WTC11 (cell line): ENCODE measurements around the gene HNF1B. TPM values are rescaled to one million over a fixed set of nuclear protein-coding genes. Genes with fewer than 3 reads are reported as not detected.

Source experiments
- ATAC-seq: fragments of 200-7000 bp; cut with Tn5 transposase; 2 replicates; pipeline ENCODE4 v1.10.0; 2021; ENCODE audit warnings: mild to moderate bottlenecking, moderate library complexity
- CTCF ChIA-PET: fragments of 300-600 bp; sonication (Branson Sonifier 250); formaldehyde crosslinking; loops from one replicate; lab custom pipeline; 2021; ENCODE audit warnings: antibody characterized with exemption; lab: Charles Lee
- POLR2A ChIA-PET: fragments of 350-600 bp; sonication (Branson Sonifier 250); formaldehyde crosslinking; loops from one replicate; lab custom pipeline; 2021; ENCODE audit warnings: antibody characterized with exemption; lab: Charles Lee
- DNase-seq: peaks from one replicate; pipeline ENCODE4 v3.0.0; 2021; ENCODE audit warnings: low spot score
- H3K27ac Mint-ChIP-seq: 2 replicates; pipeline ENCODE4 v1.8.0; 2021; ENCODE audit warnings: mixed read lengths
- H3K27me3 Mint-ChIP-seq: 2 replicates; pipeline ENCODE4 v1.8.0; 2021; ENCODE audit warnings: low read depth, mild to moderate bottlenecking, moderate library complexity, mixed read lengths
- H3K36me3 Mint-ChIP-seq: 2 replicates; pipeline ENCODE4 v1.8.0; 2021; ENCODE audit warnings: mixed read lengths
- H3K4me1 Mint-ChIP-seq: 2 replicates; pipeline ENCODE4 v1.8.0; 2022; ENCODE audit warnings: mixed read lengths
- H3K4me3 Mint-ChIP-seq: 2 replicates; pipeline ENCODE4 v1.8.0; 2021; ENCODE audit warnings: mild to moderate bottlenecking, moderate library complexity, mixed read lengths
- H3K9me3 Mint-ChIP-seq: 2 replicates; pipeline ENCODE4 v1.8.0; 2021; ENCODE audit warnings: mixed read lengths
- AFF4 ChIP-seq: sonication (generic); formaldehyde crosslinking; IDR thresholded peaks from 2 replicates; pipeline ENCODE4 v1.8.1; 2023; ENCODE audit warnings: mild to moderate bottlenecking, missing genetic modification reagents, borderline replicate concordance
- ARID4B ChIP-seq: sonication (generic); formaldehyde crosslinking; IDR thresholded peaks from 2 replicates; pipeline ENCODE4 v1.8.0; 2023; ENCODE audit warnings: missing genetic modification reagents, mild to moderate bottlenecking, borderline replicate concordance
- ATF1 ChIP-seq: sonication (generic); formaldehyde crosslinking; IDR thresholded peaks from 2 replicates; pipeline ENCODE4 v1.8.1; 2023; ENCODE audit warnings: mild to moderate bottlenecking, moderate library complexity, missing genetic modification reagents
- ELF4 ChIP-seq: sonication (generic); formaldehyde crosslinking; IDR thresholded peaks from 2 replicates; pipeline ENCODE4 v1.8.1; 2022; ENCODE audit warnings: low read depth, mild to moderate bottlenecking, moderate library complexity, missing genetic modification reagents
- GABPB1 ChIP-seq: sonication (generic); formaldehyde crosslinking; IDR thresholded peaks from 2 replicates; pipeline ENCODE4 v1.8.1; 2023; ENCODE audit warnings: mild to moderate bottlenecking, missing genetic modification reagents
- GRHL2 ChIP-seq: fragments of 250-450 bp; sonication (Bioruptor Pico); IDR thresholded peaks from 2 replicates; pipeline ENCODE4 v1.8.0; 2022; ENCODE audit warnings: mild to moderate bottlenecking, moderate library complexity; ENCODE audit not compliant: insufficient replicate concordance, severe bottlenecking
- IRF2 ChIP-seq: sonication (generic); formaldehyde crosslinking; IDR thresholded peaks from 2 replicates; pipeline ENCODE4 v1.8.0; 2022; ENCODE audit warnings: low read depth, missing genetic modification reagents, borderline replicate concordance
- NFATC4 ChIP-seq: fragments of 250-450 bp; sonication (Bioruptor Pico); IDR thresholded peaks from 2 replicates; pipeline ENCODE4 v1.9.0; 2021; ENCODE audit warnings: mild to moderate bottlenecking
- NR2C2 ChIP-seq: sonication (generic); formaldehyde crosslinking; IDR thresholded peaks from 2 replicates; pipeline ENCODE4 v1.8.0; 2022; ENCODE audit warnings: mild to moderate bottlenecking, missing genetic modification reagents
- PRDM15 ChIP-seq: sonication (generic); formaldehyde crosslinking; IDR thresholded peaks from 2 replicates; pipeline ENCODE4 v1.8.0; 2022; ENCODE audit warnings: missing genetic modification reagents
- SMAD3 ChIP-seq: sonication (generic); formaldehyde crosslinking; IDR thresholded peaks from 2 replicates; pipeline ENCODE4 v1.8.0; 2022; ENCODE audit warnings: missing genetic modification reagents, mild to moderate bottlenecking, borderline replicate concordance
- SMAD4 ChIP-seq: sonication (generic); formaldehyde crosslinking; IDR thresholded peaks from 2 replicates; pipeline ENCODE4 v1.8.0; 2022; ENCODE audit warnings: mild to moderate bottlenecking, missing genetic modification reagents
- ZNF396 ChIP-seq: fragments of 250-450 bp; sonication (Bioruptor Pico); IDR thresholded peaks from 2 replicates; pipeline ENCODE4 v1.8.0; 2021; ENCODE audit warnings: mild to moderate bottlenecking, moderate library complexity, borderline replicate concordance
- ZNF416 ChIP-seq: fragments of 250-450 bp; sonication (Bioruptor Pico); IDR thresholded peaks from 2 replicates; pipeline ENCODE4 v1.9.0; 2021; ENCODE audit warnings: mild to moderate bottlenecking, inconsistent platforms
- total RNA-seq: library from RNA; stranded (reverse); gene quantifications from 3 replicates; pipeline ENCODE4 v1.2.3, GENCODE V29; 2021
- TF ChIP-seq, protein P1 (sequence below): sonication (generic); formaldehyde crosslinking; IDR thresholded peaks from 2 replicates; pipeline ENCODE4 v1.8.0; 2022; ENCODE audit warnings: mild to moderate bottlenecking, missing genetic modification reagents
- TF ChIP-seq, protein P2 (sequence below): sonication (generic); formaldehyde crosslinking; IDR thresholded peaks from 2 replicates; pipeline ENCODE4 v1.8.1; 2023; ENCODE audit warnings: mild to moderate bottlenecking, missing genetic modification reagents, moderate library complexity

HNF1B gene
- total RNA-seq, 1 experiment from 2014 or later: 0.26 TPM

GRCh38 chr17:37671824-37672547, 72.9 kb downstream of the HNF1B start:
- no peak overlapping the region for H3K4me3 Mint-ChIP-seq
- ChIA-PET CTCF (no interaction called here), POLR2A (no interaction called here)
- no peak for DNase-seq
- no peaks in the 10 kb centered on the region for H3K27me3 Mint-ChIP-seq
- no peak for ATAC-seq
- H3K9me3 Mint-ChIP-seq: no peaks in the 10 kb centered on the region
- no peaks in the 10 kb centered on the region for H3K36me3 Mint-ChIP-seq
- H3K4me1 Mint-ChIP-seq: 0 out of 2 replicates have a peak, but pooled peaks cover 2% of the 10 kb centered on the region
- no peak overlapping the region for H3K27ac Mint-ChIP-seq
- TF ChIP-seq, protein P1, sequence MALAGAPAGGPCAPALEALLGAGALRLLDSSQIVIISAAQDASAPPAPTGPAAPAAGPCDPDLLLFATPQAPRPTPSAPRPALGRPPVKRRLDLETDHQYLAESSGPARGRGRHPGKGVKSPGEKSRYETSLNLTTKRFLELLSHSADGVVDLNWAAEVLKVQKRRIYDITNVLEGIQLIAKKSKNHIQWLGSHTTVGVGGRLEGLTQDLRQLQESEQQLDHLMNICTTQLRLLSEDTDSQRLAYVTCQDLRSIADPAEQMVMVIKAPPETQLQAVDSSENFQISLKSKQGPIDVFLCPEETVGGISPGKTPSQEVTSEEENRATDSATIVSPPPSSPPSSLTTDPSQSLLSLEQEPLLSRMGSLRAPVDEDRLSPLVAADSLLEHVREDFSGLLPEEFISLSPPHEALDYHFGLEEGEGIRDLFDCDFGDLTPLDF (CRISPR knock-in tag): no peak
- TF ChIP-seq SMAD4 (CRISPR knock-in tag) (no peak), SMAD3 (CRISPR knock-in tag) (no peak), GABPB1 (peak; percentile 46; the same call in 1 of the 2 replicates), ARID4B (CRISPR knock-in tag) (no peak), ZNF396 (CRISPR knock-in tag) (no peak), AFF4 (CRISPR knock-in tag) (no peak)

- no peak overlapping the region for H3K27ac Mint-ChIP-seq
- no peak for ATAC-seq
- 0 out of 2 replicates have a peak, but pooled peaks cover 2% of the 10 kb centered on the region for H3K4me1 Mint-ChIP-seq
- no peaks in the 10 kb centered on the region for H3K27me3 Mint-ChIP-seq
- ChIA-PET CTCF (interaction anchor here (0.8 kb wide), 1 partner anchor 10 kb away, joined by 3 read pairs; no protein-coding TSS in a partner anchor), POLR2A (no interaction called here)
- no peaks in the 10 kb centered on the region for H3K9me3 Mint-ChIP-seq
- H3K4me3 Mint-ChIP-seq: no peak overlapping the region
- DNase-seq: no peak
- no peaks in the 10 kb centered on the region for H3K36me3 Mint-ChIP-seq
- TF ChIP-seq, protein P2, sequence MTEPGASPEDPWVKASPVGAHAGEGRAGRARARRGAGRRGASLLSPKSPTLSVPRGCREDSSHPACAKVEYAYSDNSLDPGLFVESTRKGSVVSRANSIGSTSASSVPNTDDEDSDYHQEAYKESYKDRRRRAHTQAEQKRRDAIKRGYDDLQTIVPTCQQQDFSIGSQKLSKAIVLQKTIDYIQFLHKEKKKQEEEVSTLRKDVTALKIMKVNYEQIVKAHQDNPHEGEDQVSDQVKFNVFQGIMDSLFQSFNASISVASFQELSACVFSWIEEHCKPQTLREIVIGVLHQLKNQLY: no peak
- TF ChIP-seq NFATC4 (CRISPR knock-in tag) (no peak), ATF1 (CRISPR knock-in tag) (no peak), PRDM15 (CRISPR knock-in tag) (no peak), IRF2 (CRISPR knock-in tag) (no peak), GRHL2 (CRISPR knock-in tag) (no peak), ZNF416 (CRISPR knock-in tag) (no peak), ELF4 (CRISPR knock-in tag) (no peak), NR2C2 (CRISPR knock-in tag) (no peak)
Measured at GRCh38 chr17:37671028-37671823, 73.6 kb downstream of the HNF1B start.
